SK-N-SH treated with all-trans-retinoic acid at 6 μM for 48 hours (cell line): Measurements from ENCODE around the gene RNPEPL1.
A peak's percentile ranks its signal among the peaks of the same experiment; 100 is the strongest.

Experiments
- ATAC-seq: fragments of 200-7000 bp; cut with Tn5 transposase; 3 replicates; pipeline ENCODE4 v1.9.1; 2020; ENCODE audit warnings: mild to moderate bottlenecking, moderate library complexity
- ARNTL ChIP-seq: fragments of 450-650 bp; formaldehyde crosslinking; IDR thresholded peaks from 2 replicates; pipeline ENCODE4 v1.5.0; 2020; ENCODE audit warnings: low read depth, mild to moderate bottlenecking, moderate library complexity, borderline replicate concordance
- BACH2 ChIP-seq: fragments of 250-450 bp; sonication (Bioruptor Pico); IDR thresholded peaks from 2 replicates; pipeline ENCODE4 v1.9.0; 2021; ENCODE audit warnings: mild to moderate bottlenecking, borderline replicate concordance
- CREB5 ChIP-seq: fragments of 250-450 bp; sonication (Bioruptor Pico); IDR thresholded peaks from 2 replicates; pipeline ENCODE4 v1.5.1; 2020; ENCODE audit warnings: low read depth, mild to moderate bottlenecking, moderate library complexity
- CSDC2 ChIP-seq: fragments of 250-450 bp; sonication (Bioruptor Pico); IDR thresholded peaks from 2 replicates; pipeline ENCODE4 v1.5.0; 2020; ENCODE audit warnings: mild to moderate bottlenecking, moderate library complexity
- CSRNP3 ChIP-seq: fragments of 250-450 bp; sonication (Bioruptor Pico); IDR thresholded peaks from 2 replicates; pipeline ENCODE4 v1.5.1; 2021; ENCODE audit warnings: mild to moderate bottlenecking, moderate library complexity
- ESRRG ChIP-seq: fragments of 250-450 bp; sonication (Bioruptor Pico); IDR thresholded peaks from 2 replicates; pipeline ENCODE4 v1.6.1; 2021; ENCODE audit warnings: mild to moderate bottlenecking
- GLIS3 ChIP-seq: fragments of 250-450 bp; sonication (Bioruptor Pico); IDR thresholded peaks from 2 replicates; pipeline ENCODE4 v1.5.0; 2020; ENCODE audit warnings: mild to moderate bottlenecking, moderate library complexity
- ISL1 ChIP-seq: fragments of 250-450 bp; sonication (Bioruptor Pico); IDR thresholded peaks from 2 replicates; pipeline ENCODE4 v2.1.2; 2022; ENCODE audit warnings: mild to moderate bottlenecking, moderate library complexity
- OSR1 ChIP-seq: fragments of 250-450 bp; sonication (Bioruptor Pico); IDR thresholded peaks from 2 replicates; pipeline ENCODE4 v1.8.0; 2022; ENCODE audit warnings: moderate library complexity, mild to moderate bottlenecking, inconsistent platforms
- PATZ1 ChIP-seq: fragments of 250-450 bp; sonication (Bioruptor Pico); IDR thresholded peaks from 2 replicates; pipeline ENCODE4 v1.8.0; 2020; ENCODE audit warnings: mild to moderate bottlenecking, moderate library complexity, borderline replicate concordance
- PPARA ChIP-seq: fragments of 250-450 bp; sonication (Bioruptor Pico); IDR thresholded peaks from 2 replicates; pipeline ENCODE4 v1.5.0; 2020; ENCODE audit warnings: mild to moderate bottlenecking, borderline replicate concordance
- RARB ChIP-seq: fragments of 250-450 bp; sonication (Bioruptor Pico); IDR thresholded peaks from 2 replicates; pipeline ENCODE4 v1.8.0; 2021; ENCODE audit warnings: mild to moderate bottlenecking, moderate library complexity
- SNAI2 ChIP-seq: fragments of 250-450 bp; sonication (Bioruptor Pico); IDR thresholded peaks from 2 replicates; pipeline ENCODE4 v1.5.0; 2020; ENCODE audit warnings: mild to moderate bottlenecking, moderate library complexity
- TOX ChIP-seq: fragments of 250-450 bp; sonication (Bioruptor Pico); IDR thresholded peaks from 2 replicates; pipeline ENCODE4 v1.8.0; 2021; ENCODE audit warnings: mild to moderate bottlenecking, moderate library complexity, borderline replicate concordance
- TSHZ2 ChIP-seq: fragments of 250-450 bp; sonication (Bioruptor Pico); IDR thresholded peaks from 2 replicates; pipeline ENCODE4 v1.5.0; 2020; ENCODE audit warnings: mild to moderate bottlenecking, moderate library complexity
- ZC3H10 ChIP-seq: fragments of 250-450 bp; sonication (Bioruptor Pico); IDR thresholded peaks from 2 replicates; pipeline ENCODE4 v1.5.1; 2021; ENCODE audit warnings: mild to moderate bottlenecking, moderate library complexity
- ZFP3 ChIP-seq: fragments of 250-450 bp; sonication (Bioruptor Pico); IDR thresholded peaks from 2 replicates; pipeline ENCODE4 v1.5.0; 2020; ENCODE audit warnings: mild to moderate bottlenecking, moderate library complexity
- ZFP30 ChIP-seq: fragments of 450-650 bp; formaldehyde crosslinking; IDR thresholded peaks from 2 replicates; pipeline ENCODE4 v1.5.0; 2022; ENCODE audit warnings: mild to moderate bottlenecking, moderate library complexity
- ZNF70 ChIP-seq: fragments of 450-650 bp; formaldehyde crosslinking; IDR thresholded peaks from 2 replicates; pipeline ENCODE4 v1.5.0; 2020; ENCODE audit warnings: mild to moderate bottlenecking, moderate library complexity
- ZNF8 ChIP-seq: fragments of 450-650 bp; formaldehyde crosslinking; IDR thresholded peaks from 2 replicates; pipeline ENCODE4 v1.5.0; 2020; ENCODE audit warnings: mild to moderate bottlenecking, moderate library complexity

Gene RNPEPL1

GRCh38 chr2:240623531-240624010 is 55.3 kb downstream of the RNPEPL1 start:
- TF ChIP-seq ESRRG (CRISPR knock-in tag) (no peak), CSDC2 (no peak), ZNF70 (CRISPR knock-in tag) (no peak), ZFP30 (CRISPR knock-in tag) (no peak), ZFP3 (CRISPR knock-in tag) (no peak), SNAI2 (CRISPR knock-in tag) (no peak)
- peak; percentile 12; the same call in 2 of the 3 replicates for ATAC-seq

GRCh38 chr2:240624011-240624949 is 56.0 kb downstream of the RNPEPL1 start:
- TF ChIP-seq OSR1 (CRISPR knock-in tag) (no peak), RARB (CRISPR knock-in tag) (no peak), CSDC2 (no peak), ZNF70 (CRISPR knock-in tag) (no peak), GLIS3 (no peak), ZC3H10 (CRISPR knock-in tag) (no peak), ZFP30 (CRISPR knock-in tag) (no peak), TSHZ2 (CRISPR knock-in tag) (no peak), TOX (CRISPR knock-in tag) (no peak), PATZ1 (CRISPR knock-in tag) (no peak), SNAI2 (CRISPR knock-in tag) (no peak), BACH2 (CRISPR knock-in tag) (no peak), ESRRG (CRISPR knock-in tag) (no peak), ARNTL (CRISPR knock-in tag) (no peak), ISL1 (CRISPR knock-in tag) (no peak)
- no peak; the same call in 1 of the 3 replicates for ATAC-seq

- no peak for ATAC-seq
- no peak for TF ChIP-seq CREB5
- TF ChIP-seq, all 23 proteins: peak for 0
Measured at GRCh38 chr2:240624950-240625621, 56.8 kb downstream of the RNPEPL1 start, which contains the start of gene GPR35. TSS of gene GPR35 (plus strand) at chr2:240625480. CDS start at chr2:240629953, 4,473 bp downstream.

- ATAC-seq, result no peak
- TF ChIP-seq TOX (CRISPR knock-in tag), result no peak
- no peak for TF ChIP-seq CSRNP3
- no peak for TF ChIP-seq ZC3H10 (CRISPR knock-in tag)
- no peak for TF ChIP-seq TSHZ2 (CRISPR knock-in tag)
- TF ChIP-seq PPARA, result no peak
- TF ChIP-seq GLIS3, result no peak
- TF ChIP-seq RARB (CRISPR knock-in tag), result no peak
- no peak for TF ChIP-seq ZNF8
- TF ChIP-seq ESRRG (CRISPR knock-in tag), result no peak
- TF ChIP-seq ZFP30 (CRISPR knock-in tag), result no peak
Measured at GRCh38 chr2:240626531-240627300, 58.4 kb downstream of the RNPEPL1 start.
